ENCODE measurements around the gene CD58.
"Not testable (repeated sequence)": the region's sequence is repeated elsewhere in the genome, so short reads cannot be mapped to it uniquely, and the experiment has no call there.

CD58 gene

DNA sequence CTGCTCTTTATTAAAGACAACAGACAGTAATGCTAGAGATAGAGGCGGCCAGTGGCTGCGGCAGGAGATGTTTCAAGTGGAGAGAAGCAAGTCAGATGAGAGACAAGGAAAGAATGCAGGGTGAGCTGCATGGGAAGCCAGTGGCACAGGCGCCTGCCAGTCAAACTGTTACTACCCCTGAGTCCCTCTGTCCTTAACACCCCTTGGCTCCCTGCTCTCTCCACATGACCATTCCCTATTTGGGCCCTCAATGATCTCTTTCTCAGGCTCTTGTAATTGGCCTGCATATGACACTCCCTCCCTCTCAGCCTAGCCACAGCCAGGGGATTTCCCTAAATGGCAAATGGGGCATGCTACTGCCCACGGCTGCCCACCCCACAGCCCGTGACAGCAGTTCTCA is 22.6 kb upstream of the CD58 start:
- not testable (repeated sequence) for DNase-seq (ENCODE audit: low read depth in 2 of 2)

- not testable (repeated sequence) for DNase-seq (ENCODE audit: low read depth in 2 of 2)
Measured at GRCh38 chr1:116591951-116592605, 21.3 kb upstream of the CD58 start.

DNA sequence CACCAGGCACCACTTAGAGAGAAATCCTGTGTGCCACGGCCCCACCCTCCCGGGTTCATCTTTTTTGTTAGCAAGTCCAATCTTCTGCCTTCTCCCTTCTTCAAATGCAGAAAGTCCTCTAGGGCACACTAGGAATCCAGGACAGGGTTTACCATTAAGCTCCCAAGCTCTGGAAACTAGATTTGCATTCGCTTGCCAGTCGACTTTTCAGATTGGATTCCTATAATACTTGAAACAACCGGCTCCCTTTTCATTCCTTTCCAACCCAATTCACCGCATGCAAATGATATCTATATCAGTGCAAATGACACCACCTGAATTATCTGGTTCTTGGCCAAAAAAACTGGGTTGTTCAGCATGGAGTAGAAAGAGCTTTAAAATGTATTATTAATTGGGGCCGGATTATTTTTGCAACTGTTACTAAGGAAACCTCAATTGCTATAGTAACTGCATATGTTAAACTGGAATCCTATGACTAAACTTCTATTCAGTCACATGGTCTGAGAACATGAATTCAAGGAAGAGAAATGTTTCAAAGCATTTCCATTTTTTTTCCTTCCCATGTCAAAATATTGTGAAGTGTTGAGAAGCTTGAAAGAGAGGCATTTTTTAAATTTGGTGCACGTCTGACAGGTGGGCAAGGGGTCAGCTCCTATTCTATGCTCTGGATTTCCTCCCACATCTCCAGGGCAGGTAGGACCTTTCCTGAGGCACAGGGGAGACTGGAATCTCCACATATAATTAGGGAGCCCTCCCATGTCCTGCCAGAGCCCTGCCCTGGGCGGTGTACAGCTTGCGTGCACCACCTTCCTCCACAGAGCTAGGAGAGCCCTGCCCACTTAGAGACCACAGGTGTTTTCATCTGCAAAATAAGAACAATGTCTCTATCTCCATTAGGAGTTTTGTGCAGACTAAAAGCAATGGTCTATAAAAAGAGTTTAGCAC is 20.5 kb upstream of the CD58 start:
- DNase-seq (ENCODE audit: low read depth in 2 of 2), result not testable (repeated sequence)

GRCh38 chr1:116590359-116591005 is 19.7 kb upstream of the CD58 start:
- not testable (repeated sequence) for DNase-seq (ENCODE audit: low read depth in 2 of 2)

- not testable (repeated sequence) for DNase-seq (ENCODE audit: low read depth in 2 of 2)
Measured at GRCh38 chr1:116589101-116589735, 18.4 kb upstream of the CD58 start.

GRCh38 chr1:116587501-116588227 is 16.8 kb upstream of the CD58 start:
- no peak for DNase-seq (ENCODE audit: low read depth in 2 of 2)

DNA sequence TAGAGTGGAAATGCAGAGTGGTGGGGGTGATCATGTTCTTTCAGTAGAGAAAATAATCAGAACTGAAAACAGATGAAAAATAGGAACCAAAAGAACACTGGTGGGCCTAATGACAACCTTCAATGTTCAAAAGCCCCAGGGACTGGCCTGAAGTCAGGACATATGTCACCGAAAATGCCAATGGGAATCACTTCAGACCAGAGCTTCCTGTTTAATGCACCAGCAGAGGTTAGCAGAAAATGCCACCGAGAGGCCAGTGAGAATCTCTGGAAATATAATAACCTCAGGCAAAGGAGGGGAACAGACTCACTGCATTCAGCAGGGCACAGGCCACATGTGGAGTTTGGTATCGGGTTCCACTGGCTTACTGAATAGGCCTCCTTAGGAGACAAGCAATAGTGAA is 15.9 kb upstream of the CD58 start:
- DNase-seq (ENCODE audit: low read depth in 2 of 2), result no peak

- no peak for DNase-seq (ENCODE audit: low read depth in 2 of 2)
Measured at GRCh38 chr1:116585886-116586285, 15.1 kb upstream of the CD58 start.

DNA sequence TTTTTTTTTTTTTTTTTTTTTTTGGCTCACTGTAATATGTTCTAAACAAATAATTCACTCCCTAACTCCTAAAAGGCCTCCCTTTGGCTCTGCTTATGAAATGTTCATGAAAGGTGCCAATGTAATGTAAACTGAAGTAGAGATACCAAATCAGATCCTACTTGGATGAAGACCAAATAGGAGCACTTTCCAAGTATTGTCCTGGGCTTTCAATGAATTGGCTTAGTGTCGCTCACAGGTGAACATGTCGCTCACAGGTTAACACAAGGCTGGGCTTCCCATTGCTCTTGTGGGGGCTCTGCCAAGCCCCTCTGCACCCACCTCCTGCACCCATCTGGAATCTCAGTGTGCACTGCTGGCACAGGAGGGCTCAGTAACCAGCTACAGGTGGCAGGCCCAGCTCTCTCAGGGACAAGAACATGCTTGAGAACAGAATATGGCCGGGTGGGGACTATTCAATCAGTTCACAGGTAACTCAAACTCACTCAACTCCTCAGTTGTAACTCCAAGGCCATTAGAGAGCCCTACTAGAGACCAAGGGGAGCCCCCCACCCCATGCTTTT is 10.6 kb upstream of the CD58 start:
- no peak for DNase-seq (ENCODE audit: low read depth in 2 of 2)

GRCh38 chr1:116580446-116581322 is 9.9 kb upstream of the CD58 start:
- no peak for DNase-seq (ENCODE audit: low read depth in 2 of 2)

DNA sequence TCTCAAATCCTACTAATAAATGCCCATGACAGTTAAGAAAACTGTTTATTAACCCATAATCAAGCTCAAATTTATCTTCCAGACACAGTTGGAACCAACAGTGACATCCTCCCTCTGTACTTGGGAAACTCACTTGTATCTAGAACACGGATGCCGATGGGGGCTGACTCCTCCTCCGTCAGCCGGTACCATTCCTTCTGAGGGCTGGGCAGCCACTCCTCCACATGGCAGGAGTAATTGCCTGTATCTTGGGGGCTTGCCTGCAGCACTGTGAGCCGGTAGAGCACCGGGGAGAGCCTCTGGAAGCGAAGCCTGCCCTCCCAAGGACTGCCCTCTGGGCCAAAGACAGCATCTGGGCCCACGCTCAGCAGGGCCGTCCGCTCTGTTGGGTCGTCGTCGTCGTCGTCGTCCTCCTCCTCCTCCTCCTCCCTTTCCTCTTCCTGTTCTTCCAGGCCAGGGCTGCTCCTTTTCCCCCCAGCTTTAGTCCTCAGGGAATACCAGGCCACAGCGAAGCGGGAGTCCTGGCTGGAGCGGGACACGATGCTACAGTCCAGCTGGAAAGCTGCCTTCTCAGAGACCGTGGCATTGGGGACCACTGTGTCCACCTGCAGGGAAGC is 8.5 kb upstream of the CD58 start:
- DNase-seq (ENCODE audit: low read depth in 2 of 2), result no peak

DNA sequence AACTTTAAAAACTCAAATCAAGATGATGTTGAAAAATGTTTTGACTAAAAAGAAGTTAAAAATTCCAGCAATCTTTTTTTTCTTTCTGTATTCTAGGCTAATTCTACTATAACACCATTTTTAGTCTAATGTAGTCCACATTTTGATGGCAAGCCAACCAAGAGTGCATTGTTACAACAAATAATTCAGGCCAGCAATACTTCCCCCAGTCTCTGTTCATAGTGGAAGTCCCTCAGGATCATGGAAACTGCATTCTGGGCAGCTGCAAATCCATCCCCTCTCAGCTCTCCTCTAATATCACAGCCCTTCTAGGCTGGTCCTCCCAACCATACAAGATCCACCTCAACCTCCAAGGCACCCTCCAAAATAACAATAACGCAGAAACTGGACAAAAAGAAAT is 7.8 kb upstream of the CD58 start:
- DNase-seq (ENCODE audit: low read depth in 2 of 2), result no peak

DNA sequence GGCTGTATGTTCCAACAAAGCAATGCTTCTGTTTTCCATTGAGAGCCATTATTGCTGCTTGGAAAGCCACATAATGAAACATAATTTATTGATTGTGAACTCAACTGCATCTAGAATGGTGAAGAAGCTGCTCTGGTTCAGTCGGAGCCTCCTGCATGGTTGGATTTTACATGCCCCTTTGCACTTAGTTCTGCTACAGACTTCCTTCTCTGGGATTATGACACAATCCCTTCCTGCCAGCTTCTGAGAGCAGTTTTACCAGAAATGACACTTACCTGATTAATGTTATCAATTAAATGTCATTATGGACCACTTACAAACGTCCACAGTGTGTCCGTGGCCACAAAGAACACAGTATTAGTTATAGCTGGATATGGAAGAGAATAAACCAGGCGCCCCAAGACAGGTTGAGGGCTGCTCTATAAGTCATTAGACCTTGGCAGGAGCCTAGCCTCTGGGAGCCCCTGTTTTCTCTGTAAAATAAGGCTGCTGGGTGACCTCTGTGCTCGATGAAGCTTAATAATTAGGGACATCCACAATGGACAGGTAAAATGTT is 7.0 kb upstream of the CD58 start:
- DNase-seq (ENCODE audit: low read depth in 2 of 2), result no peak

DNA sequence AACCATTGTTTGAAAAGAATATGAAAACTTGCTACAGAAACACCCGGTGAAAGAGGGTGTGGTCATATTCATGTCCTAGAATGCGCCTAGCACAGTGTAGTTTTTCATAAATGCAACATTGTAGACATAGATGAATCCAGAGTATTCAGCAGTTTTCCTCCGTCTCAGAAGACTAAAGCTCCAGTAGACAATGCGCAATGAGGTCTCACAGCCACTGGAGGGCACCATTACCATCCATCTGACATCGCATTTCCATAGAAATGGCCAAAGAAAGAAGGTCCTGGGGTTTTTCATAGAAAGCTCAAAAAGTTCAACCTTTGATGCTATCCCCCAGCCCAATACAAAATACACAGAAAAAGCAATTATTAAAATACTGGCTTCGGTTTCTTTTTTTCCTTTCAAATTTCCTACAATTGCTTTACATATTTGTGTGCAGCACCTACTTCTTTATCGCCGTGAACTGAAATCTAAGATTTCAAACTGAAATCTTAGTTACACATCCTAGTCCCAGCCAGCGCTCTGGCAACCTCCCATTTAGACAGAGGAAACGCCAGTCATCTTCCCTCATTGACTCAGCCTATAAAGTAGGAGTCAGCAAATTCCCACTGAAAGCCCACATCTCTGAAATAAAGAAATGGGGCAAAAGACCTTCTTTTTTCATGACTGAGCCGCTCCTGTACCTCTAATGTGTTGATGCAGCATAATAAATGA is 3.9 kb upstream of the CD58 start:
- DNase-seq (ENCODE audit: low read depth in 2 of 2), result peak in 1 of 2 donors; percentile 28

DNA sequence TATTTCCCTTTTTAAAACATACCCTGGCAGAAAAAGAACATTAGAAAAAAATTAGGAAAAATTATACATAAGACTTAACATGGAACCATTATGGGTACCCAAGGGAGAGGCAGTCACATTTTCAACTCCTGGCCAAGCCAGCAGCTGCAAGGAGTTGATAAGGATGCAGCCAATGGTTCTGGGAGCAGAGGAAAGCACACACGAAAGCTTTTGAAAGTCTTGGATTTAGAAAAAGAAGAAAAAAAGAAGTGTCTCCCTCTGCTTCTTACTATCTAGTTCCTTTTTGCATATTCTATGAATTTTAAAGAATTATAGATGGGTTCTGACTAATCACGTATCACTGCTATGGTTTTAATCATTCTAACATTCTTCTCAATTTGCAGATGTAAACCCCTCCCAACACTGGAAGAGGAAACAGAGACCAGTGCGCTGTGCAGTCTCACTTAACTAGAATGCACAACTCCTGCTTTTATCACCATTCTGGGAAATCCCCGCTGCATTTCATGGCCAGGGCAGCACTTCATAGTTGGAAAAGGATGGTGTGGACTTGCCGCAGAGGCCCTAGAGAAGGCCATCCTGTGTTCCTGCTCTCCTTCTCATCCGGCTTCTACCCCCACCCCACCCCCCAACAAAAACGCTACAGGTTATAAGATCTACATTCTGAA is 2.7 kb upstream of the CD58 start:
- no peak for DNase-seq (ENCODE audit: low read depth in 2 of 2)

- DNase-seq (ENCODE audit: low read depth in 2 of 2), result no peak
Measured at GRCh38 chr1:116572771-116573430, 2.1 kb upstream of the CD58 start.

DNA sequence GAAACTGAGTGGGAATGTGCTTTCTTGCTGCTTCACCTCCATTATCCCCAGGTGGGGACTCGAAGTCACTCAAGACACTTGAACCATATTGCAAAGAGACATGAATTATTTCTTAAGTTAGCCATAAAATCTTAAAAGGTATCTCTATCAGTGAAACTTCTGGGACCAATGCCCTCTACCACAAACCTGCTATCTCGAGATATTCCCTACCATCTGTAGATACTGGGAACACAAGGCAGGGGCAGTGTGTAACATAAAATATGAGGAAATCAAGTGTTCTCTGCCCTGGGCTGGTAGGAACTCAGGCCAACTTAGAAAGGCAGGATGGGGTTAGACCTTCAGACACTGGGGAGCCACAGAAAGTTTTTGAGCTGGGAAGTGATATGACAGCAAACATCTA is 1.3 kb upstream of the CD58 start:
- no peak for DNase-seq (ENCODE audit: low read depth in 2 of 2)
